ENCODE measurements around the gene EVA1B.
A peak's percentile ranks its signal among the peaks of the same experiment; 100 is the strongest.

Gene EVA1B

DNA sequence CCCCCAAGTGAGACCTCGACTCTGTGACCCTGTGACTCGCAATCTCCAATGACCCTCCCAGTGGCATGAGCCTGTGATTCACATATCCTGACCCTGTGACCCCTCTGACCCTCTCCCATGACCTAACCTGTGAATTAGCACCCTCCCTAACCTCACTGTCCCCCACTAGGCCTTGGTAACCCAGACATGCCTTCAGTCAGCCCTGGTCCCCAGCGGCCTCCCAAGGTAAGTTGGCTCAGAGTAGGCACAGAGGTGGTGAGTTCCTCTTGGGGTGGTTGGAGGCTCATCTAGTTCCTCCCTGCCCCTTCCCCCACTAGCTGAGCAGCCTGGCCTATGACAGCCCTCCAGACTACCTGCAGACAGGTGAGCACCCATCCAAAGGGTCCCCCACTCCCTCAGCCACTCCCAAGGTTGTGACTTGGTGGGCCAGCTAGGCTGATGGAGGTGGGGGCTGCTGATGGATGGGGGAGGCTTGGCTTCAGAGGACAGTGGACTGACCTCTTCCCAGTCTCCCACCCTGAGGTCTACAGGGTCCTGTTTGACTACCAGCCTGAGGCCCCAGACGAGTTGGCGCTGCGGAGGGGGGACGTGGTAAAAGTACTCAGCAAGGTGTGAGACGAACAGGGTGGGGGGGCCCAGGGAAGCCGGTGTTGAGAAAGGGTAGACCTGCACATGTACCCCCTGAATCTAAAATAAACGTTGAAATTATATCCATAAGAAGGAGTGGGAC, 15.7 kb downstream of the EVA1B start:
- no peak for DNase-seq

GRCh38 chr1:36306902-36307456, 16.5 kb downstream of the EVA1B start:
- peak; percentile 98 for DNase-seq

DNA sequence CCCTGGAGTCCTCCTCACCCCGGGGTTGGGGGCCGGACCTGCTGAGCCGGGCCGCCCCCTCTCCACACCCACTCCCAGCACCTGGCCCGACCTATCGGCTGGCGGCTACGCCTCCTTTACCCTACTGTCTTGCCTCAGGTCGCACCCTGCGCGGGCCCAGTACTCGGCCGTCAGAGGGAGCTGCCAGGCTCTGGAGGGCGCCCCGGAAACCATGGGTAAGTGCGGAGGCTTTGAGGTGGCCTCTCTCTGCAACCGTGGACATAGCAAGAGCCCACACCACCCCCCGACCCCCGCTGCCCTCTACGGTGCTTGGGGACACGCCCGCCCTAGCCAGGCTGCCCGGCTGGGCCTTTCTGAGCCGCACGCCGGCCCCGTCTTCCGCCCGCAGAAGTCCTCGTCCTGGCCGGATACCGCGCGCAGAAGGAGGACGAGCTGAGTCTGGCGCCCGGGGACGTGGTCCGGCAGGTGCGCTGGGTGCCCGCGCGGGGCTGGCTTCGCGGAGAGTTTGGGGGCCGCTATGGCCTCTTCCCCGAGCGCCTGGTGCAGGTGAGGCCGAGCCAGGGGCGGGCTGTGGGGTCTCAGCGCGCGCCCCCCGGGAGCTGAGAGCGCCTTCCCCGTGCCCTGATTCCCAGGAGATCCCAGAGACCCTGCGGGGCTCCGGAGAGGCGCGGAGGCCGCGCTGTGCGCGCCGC, 17.1 kb downstream of the EVA1B start, which contains the start of gene SH3D21:
Gene SH3D21, plus strand, starts transcription at position 159 of the 692 bp plus-strand sequence. Its CDS starts 53 bp downstream, at position 212.
- DNase-seq = peak; percentile 64

DNA sequence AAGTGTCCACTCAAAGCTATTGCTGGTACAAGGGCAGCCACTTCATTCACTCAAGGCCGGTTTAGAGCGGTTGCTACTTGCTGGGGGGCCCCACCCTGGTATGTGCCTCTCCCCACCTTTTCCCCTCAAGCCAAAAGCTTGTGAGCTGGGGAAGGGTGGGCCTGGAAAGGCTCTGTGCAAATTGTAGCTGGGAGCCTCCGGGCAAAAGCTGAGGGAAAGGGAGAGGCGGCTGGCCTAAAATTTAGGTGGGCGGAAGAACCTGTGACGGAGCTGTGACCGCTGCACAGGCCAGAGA, 17.6 kb downstream of the EVA1B start:
- DNase-seq = no peak

DNA sequence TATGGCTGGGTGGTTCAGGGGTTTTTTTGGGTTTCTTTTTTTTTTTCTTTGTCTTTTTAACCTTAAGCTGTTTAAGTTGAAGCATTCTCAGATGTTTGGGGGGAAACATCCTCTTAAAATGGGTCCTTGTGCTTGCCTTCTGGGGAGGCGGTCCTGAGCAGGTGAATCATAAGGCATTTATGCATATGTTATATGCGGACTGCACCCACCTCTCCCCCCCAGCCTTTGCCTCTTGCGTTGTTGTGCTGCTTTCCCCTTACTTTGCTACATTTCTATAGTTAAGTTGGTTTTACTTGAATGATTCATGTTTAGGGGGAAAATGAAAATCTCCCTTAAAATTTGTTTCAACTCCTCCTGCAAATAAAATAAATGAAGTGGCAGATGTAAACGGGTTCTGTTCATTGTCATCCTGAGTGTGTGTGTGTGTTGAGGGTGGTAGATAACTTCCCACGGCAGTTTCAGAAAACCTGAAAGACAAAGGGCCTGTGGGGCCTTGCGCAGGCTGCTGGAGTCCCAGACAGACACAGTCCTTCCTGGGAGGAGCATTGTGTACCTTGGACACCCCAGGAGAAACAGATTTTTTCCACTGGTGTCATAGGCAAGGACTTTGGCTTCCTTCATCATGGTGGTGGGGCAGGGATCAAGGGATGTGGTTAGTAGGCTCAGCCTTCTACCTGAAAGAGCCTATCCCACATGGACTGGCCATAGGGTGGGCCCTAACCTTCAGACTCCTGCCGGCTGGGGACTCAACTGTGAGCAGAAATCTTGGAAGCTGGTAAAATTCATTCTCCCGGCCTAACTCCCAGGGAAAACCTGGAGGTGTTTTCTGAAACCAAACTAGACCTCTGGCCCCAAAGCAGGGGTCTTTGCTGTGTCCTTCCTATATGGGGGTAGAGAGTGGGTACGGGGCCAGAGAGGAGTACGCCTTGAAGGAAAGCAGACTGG, 18.2 kb downstream of the EVA1B start:
- no peak for DNase-seq

DNA sequence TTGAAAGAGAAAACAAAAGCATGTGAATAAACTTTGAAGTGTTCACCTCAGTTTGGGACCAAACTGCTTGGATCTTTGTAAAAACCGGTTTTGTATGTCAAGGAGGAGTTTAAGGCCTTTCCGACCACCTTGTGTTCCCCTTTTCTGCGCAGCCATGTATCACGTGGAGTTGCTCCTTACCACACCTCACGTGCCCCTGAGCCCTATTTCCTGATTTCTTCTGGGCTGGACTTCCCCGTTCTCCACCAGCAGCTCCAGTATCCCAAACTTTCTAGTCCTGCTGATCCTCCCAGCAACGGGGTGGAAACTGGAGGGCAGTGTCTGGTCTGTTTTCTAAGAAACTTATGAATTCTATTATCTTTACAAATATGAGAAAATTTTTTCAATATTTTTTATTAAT, 18.9 kb downstream of the EVA1B start:
- DNase-seq = no peak

DNA sequence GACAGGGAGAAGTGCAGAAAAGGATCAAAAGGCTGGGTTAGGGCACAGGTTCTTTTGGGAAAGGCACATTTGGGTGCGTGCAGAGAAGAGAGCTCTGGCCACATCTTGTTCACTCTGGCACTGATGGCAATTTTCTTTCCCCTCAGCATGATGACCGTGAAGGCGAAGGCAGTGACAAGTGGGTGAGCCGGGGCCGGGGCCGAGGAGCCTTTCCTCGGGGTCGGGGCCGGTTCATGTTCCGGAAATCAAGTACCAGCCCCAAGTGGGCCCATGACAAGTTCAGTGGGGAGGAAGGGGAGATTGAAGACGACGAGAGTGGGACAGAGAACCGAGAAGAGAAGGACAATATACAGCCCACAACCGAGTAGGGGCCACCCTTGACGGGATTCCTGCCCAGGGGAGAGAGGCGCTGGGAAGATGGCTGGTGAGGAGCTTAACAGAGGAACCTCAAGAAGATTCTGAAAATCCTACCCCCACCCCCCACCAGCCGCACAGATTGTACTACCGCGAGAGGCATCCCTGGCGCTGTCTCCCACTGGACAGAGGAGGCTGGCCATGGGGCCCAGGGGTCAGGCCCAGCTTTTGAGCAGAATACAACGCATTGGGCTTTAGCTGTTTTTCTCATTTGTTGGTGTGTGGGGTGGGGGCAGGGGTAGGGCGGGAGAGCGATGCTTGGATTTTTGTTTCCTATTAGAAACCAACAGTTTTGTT, 19.6 kb downstream of the EVA1B start:
- no peak for DNase-seq

GRCh38 chr1:36303244-36303643, 20.2 kb downstream of the EVA1B start:
- no peak for DNase-seq

GRCh38 chr1:36301220-36301619, 22.2 kb downstream of the EVA1B start:
- no peak for DNase-seq

DNA sequence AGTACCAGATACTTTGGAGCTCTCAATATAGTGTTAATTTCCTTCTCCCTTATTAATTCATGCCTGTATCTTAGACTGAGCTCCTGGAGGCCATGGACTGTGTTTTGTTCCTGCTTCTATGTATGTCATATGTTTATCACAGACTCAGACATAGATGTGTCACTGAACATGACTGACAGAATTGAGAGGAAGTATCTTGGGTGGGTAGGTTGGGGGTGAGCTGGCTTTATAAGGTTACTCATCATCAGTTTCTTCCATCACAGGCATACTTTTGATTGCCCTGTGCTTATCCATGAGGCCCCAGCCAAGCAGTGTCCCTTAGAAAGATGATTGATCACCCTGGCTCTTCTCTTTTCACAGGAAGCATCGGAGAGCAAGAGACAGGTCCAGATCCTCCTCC, 22.9 kb downstream of the EVA1B start:
- no peak for DNase-seq

DNA sequence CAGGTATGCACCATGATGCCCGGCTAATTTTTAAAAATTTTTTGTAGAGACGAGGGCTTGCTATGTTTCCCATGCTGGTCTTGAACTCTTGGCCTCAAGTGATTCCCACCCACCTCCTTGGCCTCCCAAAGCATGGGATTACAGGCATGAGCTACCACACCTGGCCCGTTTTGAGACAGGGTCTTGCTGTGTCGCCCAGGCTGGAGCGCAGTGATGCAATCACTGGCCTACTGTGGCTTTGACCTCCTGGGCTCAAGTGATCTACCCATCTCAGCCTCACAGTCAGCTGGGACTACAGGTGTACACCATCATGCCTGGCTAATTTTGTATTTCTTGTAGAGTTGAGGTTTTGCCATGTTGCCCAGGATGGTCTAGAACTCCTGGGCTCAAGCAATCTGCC, 24.8 kb downstream of the EVA1B start:
- no peak for DNase-seq

GRCh38 chr1:36297062-36297461, 26.4 kb downstream of the EVA1B start:
- DNase-seq = no peak

- DNase-seq = no peak
Measured at GRCh38 chr1:36295390-36295789, 28.1 kb downstream of the EVA1B start.

GRCh38 chr1:36287595-36287994, 35.9 kb downstream of the EVA1B start:
- DNase-seq = no peak

- DNase-seq = no peak
Measured at GRCh38 chr1:36286802-36287201, 36.6 kb downstream of the EVA1B start.

DNA sequence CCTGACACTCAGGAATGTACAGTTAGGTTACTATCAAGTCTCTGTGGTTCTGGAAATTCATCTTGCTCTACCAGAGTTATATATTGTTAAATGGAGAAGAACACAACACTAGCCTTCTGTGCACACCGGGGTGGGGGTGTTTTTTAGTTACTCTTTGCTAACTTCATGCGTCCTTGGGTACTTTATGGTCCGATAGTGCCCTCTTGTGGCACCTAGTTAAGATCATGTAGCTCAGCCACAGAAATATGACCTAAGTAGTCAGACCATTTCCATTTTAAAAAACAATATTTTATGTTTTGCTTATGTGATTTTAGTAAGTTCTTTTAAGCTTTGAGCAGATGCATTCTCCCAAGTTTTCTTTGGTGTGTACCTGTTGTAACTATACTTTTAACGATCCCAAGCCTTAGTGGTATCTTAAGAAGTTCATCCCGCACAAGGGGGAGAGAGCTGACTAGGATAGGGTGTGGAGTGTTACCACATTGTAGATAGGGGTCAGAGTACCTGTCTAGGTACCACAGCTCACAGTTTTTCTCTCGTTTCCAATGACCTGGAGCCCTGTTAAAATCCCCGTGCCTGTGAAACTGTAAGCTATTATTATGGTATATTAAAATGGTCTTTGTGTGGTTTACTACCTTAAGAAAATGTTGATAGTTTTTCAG, 37.9 kb downstream of the EVA1B start:
- peak; percentile 86 for DNase-seq

DNA sequence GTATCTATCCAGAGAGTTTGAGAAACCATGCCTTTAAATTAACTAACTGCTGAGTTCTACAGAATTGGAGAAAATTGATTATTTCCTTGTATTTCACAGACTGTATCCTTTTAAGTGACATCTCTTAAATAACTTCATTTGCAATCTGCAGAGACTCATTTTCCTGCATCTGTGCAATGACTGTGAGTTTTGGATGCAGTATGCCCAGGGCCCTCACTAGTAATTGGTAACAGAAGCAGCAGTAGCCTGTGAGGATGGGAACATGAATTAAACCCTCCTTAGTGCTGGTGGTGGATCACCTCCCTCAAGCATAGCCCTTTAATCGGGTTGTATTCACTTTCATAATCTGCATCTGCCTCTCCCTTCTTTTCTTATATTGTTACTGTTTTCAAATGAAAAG, 38.9 kb downstream of the EVA1B start:
- no peak for DNase-seq

DNA sequence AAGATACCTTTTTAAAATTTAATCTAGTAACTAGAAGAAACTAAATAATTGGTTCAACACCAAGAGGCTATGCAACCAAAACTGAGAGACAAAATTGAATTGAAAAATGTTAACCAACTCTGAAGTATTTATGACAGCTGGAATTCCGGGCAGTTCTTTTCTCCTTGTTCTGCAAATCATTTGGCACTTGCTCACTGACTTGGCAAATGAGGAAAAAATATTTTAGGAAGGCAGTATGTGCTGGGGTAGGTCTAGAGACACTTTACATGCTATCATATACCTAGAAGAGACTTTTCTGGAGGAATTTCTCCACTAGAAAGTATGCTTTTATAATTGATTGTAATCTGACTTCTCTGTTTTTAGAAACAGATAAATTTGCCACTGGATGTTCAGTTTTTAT, 39.4 kb downstream of the EVA1B start:
- no peak for DNase-seq

DNA sequence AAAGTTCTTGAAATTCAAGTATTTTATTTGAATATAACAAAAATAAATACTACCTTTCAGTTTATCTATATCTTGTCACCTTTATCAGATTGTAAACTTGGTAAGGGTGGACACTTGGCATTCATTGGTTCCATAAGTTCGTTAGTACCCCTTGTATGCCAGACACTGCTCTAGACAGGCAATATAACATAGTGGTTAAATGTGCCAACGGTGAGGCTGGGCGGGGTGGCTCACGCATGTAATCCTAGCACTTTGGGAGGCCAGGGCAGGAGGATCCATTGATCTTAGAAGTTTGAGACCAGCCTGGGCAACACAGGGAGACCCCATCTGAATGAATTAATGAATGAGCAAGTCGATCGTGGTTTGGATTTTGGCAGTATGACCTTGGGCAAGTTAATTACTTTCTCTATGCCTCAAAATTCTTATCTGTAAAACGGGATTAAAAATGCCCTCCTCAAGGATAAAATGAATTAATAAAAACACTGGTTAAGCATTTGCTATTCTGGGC, 43.6 kb downstream of the EVA1B start:
- no peak for DNase-seq

DNA sequence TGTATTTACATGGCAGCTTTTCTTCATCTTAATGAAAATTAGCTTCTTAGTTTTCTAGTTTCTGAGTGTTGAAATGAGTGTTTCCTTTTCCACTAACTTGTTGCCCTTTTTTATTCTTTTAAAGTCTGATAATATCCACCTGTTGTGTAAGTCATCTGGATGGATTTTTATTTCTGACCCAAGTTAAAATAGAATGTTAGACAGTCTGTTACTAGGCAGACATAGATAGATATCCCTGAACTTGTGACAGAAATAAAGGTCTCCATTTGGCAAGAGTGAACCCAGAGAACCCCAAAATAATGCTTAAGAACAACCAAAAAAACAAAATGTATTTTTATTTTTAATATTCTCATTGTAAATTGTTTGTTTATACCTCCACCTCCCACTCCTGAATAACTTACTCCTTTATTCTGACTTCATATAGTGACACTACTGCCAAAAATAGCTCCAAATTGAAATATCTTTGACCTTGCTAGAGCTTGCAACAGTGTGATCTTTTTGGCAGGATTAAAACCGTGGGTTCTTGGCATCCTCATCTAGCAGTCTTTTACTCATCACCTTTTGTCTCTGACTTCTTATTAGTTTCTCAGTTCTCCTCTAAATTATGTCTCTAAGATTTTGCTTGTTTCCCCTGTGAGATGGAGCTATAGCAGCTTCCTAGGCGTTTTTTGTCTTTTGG, 44.2 kb downstream of the EVA1B start:
- DNase-seq = no peak

DNA sequence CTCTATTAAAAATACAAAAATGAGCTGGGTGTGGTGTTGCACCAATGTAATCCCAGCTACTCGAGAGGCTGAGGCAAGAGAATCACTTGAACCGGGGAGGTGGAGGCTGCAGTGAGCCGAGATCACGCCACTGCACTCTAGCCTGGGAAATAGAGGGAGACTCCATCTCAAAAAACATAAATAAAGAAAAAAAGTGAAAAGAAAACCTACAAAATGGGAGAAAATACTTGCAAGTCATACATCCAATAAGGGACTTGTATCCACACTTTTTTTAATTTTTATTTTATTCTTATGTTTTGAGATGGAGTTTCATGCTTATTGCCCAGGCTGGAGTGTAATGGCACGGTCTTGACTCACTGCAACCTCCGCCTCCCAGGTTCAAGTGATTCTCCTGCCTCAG, 46.8 kb downstream of the EVA1B start:
- DNase-seq = no peak

Data from RPMI8226 (cell line).